HG02678 (cell line): ENCODE results near the gene SLC9A9.

Experiments used
- ATAC-seq: cut with Tn5 transposase; IDR thresholded peaks from one replicate; pipeline ENCODE4 v1.9.1; 2021; ENCODE audit warnings: mild to moderate bottlenecking, moderate library complexity; ENCODE audit not compliant: unreplicated experiment

The SLC9A9 gene

GRCh38 chr3:143375698-143376097 is 472.6 kb downstream of the SLC9A9 start:
- no peak for ATAC-seq

DNA sequence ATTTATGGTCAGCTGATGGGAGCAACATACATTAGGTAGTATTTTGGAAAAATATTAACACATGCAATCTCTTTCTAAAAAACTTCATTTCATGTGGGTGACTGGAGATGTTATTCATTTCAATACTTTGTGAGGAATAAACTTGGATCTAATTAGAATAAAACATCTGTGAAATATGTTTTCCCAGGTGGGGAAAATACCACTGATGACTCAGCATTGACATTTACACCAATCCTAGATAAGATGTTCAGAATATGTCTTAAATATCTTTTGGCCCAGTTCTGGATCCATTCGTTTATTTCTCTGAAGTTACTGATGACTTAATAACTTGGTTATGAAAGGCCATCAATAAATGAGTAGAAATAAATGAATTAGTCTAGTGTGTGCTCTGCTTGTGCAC is 481.1 kb downstream of the SLC9A9 start:
- ATAC-seq, result no peak

GRCh38 chr3:143366672-143367071 is 481.6 kb downstream of the SLC9A9 start:
- no peak for ATAC-seq

DNA sequence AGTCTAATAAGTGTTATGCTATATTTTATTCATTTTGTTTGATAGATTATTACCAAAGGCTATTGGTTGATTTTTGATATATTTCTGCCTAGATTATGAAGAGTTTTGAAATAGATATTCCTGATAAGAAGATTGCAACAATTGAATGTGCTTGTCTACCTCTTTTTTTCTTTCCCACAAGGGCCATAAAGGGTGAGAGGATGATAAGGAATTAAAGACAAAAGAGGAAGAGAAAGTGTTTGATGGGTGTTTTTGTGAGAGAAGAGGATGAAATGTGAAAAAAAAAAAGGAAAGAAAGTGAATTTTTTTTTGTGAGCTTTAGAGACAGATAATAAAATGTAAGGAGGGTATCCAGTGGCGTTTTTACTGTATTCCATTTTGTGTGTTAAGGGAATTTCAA is 484.3 kb downstream of the SLC9A9 start:
- no peak for ATAC-seq

DNA sequence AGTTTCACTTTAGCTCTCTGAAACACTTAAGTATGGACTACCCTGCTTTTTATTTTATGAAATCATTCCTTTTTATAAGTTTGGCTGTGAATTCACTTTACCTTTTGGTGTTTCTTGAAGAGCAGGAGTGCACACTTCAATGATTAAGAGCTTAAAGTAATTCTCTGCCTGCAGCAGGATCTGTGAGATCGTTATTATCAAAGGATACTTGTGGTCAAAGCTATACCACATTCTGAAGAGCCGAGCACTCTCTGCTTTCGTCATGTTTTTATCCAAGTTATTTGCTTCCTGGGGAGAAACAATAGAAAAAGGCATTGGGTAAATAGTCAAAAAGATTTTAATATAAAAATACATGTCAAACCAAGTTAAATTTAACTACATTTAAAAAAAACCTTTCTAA is 485.0 kb downstream of the SLC9A9 start:
- ATAC-seq, result no peak

GRCh38 chr3:143362115-143362991 is 485.9 kb downstream of the SLC9A9 start:
- ATAC-seq, result no peak

DNA sequence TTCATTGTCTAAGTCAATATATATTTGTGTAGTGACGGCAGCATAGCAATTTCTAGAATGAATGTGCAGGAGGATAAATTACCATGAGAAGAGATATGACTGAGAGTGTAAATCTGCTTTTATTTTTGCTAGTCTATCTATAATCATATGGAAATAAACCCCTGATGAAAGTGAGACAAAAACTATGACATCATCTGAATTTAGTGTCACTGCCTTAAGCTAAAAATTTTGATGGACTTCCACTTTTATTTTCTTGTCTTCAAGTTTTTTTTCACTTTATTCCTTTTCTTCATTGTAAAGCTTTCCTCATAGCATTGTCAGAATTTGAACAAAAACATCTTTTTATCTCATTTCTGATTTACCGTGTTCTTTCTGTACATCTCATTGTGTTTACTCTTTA is 486.7 kb downstream of the SLC9A9 start:
- ATAC-seq, result no peak

- ATAC-seq, result no peak
Measured at GRCh38 chr3:143360244-143360643, 488.0 kb downstream of the SLC9A9 start.

GRCh38 chr3:143358793-143359491 is 489.3 kb downstream of the SLC9A9 start:
- ATAC-seq, result no peak

- ATAC-seq, result no peak
Measured at GRCh38 chr3:143358155-143358792, 490.0 kb downstream of the SLC9A9 start.

DNA sequence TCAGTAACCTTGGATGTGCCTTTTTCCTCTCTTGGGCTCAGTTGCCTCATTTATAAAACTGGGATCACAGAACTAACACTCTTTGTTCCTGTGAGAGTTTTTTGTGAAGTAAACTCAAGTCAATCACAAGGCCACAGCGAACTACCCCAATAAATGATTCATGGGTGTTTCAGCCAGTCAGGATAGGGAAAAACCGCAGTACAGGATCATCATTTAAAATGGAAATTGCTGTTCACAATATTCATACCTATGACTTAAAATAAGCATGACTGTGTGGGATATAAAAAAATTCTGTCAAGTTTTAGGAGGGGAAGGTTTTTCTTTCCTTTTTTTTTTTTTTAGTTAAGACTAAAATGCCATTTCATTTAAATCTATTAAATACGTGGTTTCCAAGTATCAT is 490.6 kb downstream of the SLC9A9 start:
- no peak for ATAC-seq

- no peak for ATAC-seq
Measured at GRCh38 chr3:143356839-143357238, 491.4 kb downstream of the SLC9A9 start.

DNA sequence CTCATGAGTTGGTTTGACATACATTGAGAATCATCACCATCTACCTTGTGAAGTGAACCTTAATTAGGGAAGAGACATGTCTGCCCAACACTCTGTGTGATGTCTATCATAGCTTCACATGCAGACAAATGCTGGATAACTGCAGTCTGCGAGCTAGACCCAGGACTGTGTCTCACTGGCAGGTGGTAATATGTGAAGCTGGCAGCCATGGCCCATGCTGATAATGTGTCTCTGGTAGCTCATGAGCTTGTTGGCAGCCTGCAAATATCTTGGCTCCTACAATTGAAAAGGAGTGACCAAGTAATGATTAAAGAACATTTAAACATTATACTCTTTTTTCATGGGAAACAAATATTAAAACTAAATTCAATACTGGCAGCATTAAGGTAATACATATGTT is 493.9 kb downstream of the SLC9A9 start:
- ATAC-seq, result no peak

- ATAC-seq, result no peak
Measured at GRCh38 chr3:143352850-143353550, 495.3 kb downstream of the SLC9A9 start.

GRCh38 chr3:143351895-143352608 is 496.2 kb downstream of the SLC9A9 start:
- no peak for ATAC-seq

GRCh38 chr3:143351354-143351753 is 496.9 kb downstream of the SLC9A9 start:
- ATAC-seq, result no peak

DNA sequence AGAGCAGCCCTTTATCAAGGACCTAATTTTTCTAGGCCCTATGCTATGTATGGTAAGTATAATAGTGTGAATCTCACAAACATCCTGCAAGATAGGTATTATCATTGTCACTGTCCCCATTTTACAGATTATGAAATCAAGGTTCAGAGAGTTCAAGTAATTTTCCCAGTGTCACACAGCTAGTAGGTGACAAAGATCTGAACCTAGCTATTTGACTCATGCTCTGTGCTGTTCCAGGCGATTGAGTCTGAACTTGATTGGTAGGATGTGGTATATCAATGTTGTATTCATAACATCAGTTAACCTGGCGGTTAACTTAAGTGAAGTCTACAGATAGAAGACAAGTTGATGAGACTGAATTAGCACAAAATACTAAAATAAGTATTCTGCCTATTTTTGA is 498.8 kb downstream of the SLC9A9 start:
- ATAC-seq, result no peak

DNA sequence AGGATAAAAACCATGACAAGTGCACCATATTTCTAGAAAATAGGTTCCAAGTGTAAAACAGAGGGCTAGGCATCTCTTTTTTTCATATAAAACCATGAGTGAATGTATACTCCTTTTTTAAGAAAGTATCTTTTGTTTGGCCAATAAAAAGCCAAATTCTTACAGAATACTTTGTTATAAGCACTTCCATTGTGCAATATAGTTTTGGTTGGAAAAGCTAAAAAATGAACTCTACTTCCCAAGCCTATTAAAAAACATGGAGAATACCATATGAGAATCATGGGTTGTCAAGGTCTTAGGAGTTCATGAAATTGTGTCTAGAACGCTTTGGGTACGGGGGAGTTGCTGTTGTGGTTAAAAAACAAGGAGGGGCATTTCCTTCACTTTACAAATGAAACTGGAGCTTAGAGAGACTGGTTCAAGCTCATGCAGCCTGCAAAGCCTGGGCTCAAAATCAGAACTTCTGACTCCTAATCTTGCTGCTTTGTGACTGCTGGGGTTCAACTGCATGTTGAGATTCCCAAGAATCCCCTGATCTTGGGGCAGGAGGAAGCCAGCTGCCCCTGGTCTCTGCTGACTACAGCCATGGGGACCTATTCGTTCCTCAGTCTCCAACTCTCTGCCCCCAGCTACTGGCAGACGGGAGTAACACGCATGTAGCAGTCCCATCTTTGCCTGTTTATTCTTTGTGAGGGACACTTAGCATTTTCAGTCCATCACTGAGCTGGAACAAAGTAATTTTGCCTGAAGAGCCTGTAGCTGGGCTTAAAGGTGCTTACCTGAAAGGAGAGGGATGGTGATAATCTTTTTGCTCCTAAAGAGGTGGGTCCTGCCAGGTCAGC is 499.6 kb downstream of the SLC9A9 start:
- no peak for ATAC-seq

GRCh38 chr3:143344516-143345165 is 503.6 kb downstream of the SLC9A9 start:
- no peak for ATAC-seq
